Muscle layer of colon (tissue), 2 donors: ENCODE data around the gene CLEC20A.

Experiments
- H3K27ac ChIP-seq: one replicate; pipeline ENCODE4 v1.7.0; 2013; ENCODE audit warnings: low read depth, mild to moderate bottlenecking, low read length, moderate library complexity
- H3K27me3 ChIP-seq, 2 donors: one replicate each; pipeline ENCODE4 v1.7.0; 2013; ENCODE audit warnings: low read length in 2 of 2, mild to moderate bottlenecking in 2 of 2; ENCODE audit not compliant: insufficient read depth in 2 of 2, control insufficient read depth in 1 of 2
- H3K36me3 ChIP-seq: one replicate; pipeline ENCODE4 v1.7.0; 2013; ENCODE audit warnings: mild to moderate bottlenecking, low read length; ENCODE audit not compliant: insufficient read depth
- H3K4me1 ChIP-seq: one replicate; pipeline ENCODE4 v1.7.0; 2013; ENCODE audit warnings: mild to moderate bottlenecking, low read length; ENCODE audit not compliant: insufficient read depth
- H3K4me3 ChIP-seq, 2 donors: one replicate each; pipeline ENCODE4 v1.7.0; 2013; ENCODE audit warnings: low read length in 2 of 2, low read depth in 1 of 2, mild to moderate bottlenecking in 1 of 2, moderate library complexity in 1 of 2
- H3K9ac ChIP-seq: one replicate; pipeline ENCODE4 v1.7.0; 2013; ENCODE audit warnings: low read length
- H3K9me3 ChIP-seq: one replicate; pipeline ENCODE4 v1.7.0; 2013; ENCODE audit warnings: mild to moderate bottlenecking, low read length
- donor health status: abdominal sarcoma.
- donor health status: Adenocarcinoma of cecum.

CLEC20A gene

GRCh38 chr1:178495741-178496409 lies 889 bp downstream of the CLEC20A start:
- no peaks in the 10 kb centered on the region for H3K27me3 ChIP-seq
- H3K9ac ChIP-seq: no peak overlapping the region
- H3K36me3 ChIP-seq: no peaks in the 10 kb centered on the region
- H3K4me1 ChIP-seq: no peaks in the 10 kb centered on the region
- no peak overlapping the region for H3K4me3 ChIP-seq
- H3K27ac ChIP-seq: no peak overlapping the region
- no peaks in the 10 kb centered on the region for H3K9me3 ChIP-seq

GRCh38 chr1:178495158-178495557 lies 1.6 kb downstream of the CLEC20A start:
- Histone ChIP-seq H3K9ac (no peak overlapping the region), H3K9me3 (no peaks in the 10 kb centered on the region), H3K27ac (no peak overlapping the region), H3K4me1 (no peaks in the 10 kb centered on the region), H3K36me3 (no peaks in the 10 kb centered on the region), H3K4me3 (no peak overlapping the region), H3K27me3 (no peaks in the 10 kb centered on the region)

- H3K9me3 ChIP-seq: no peaks in the 10 kb centered on the region
- no peaks in the 10 kb centered on the region for H3K4me1 ChIP-seq
- no peak overlapping the region for H3K27ac ChIP-seq
- no peaks in the 10 kb centered on the region for H3K36me3 ChIP-seq
- no peaks in the 10 kb centered on the region for H3K27me3 ChIP-seq
- H3K9ac ChIP-seq: no peak overlapping the region
- no peak overlapping the region for H3K4me3 ChIP-seq
These were observed 2.2 kb downstream of the CLEC20A start for GRCh38 chr1:178494569-178494971.

GRCh38 chr1:178493301-178493741 lies 3.4 kb downstream of the CLEC20A start:
- Histone ChIP-seq H3K27me3 (peaks cover 0 to 2% of the 10 kb centered on the region in 2 donors), H3K27ac (no peak overlapping the region), H3K9me3 (no peaks in the 10 kb centered on the region), H3K36me3 (no peaks in the 10 kb centered on the region), H3K9ac (no peak overlapping the region), H3K4me1 (no peaks in the 10 kb centered on the region), H3K4me3 (no peak overlapping the region)

GRCh38 chr1:178492341-178492740 lies 4.4 kb downstream of the CLEC20A start:
- Histone ChIP-seq H3K4me3 (no peak overlapping the region), H3K9ac (no peak overlapping the region), H3K27ac (no peak overlapping the region), H3K27me3 (peaks cover 0 to 8% of the 10 kb centered on the region in 2 donors), H3K9me3 (no peaks in the 10 kb centered on the region), H3K36me3 (no peaks in the 10 kb centered on the region), H3K4me1 (no peaks in the 10 kb centered on the region)

GRCh38 chr1:178491721-178492120 lies 5.0 kb downstream of the CLEC20A start:
- no peaks in the 10 kb centered on the region for H3K9me3 ChIP-seq
- H3K4me3 ChIP-seq: no peak overlapping the region
- H3K27me3 ChIP-seq: peaks cover 0 to 8% of the 10 kb centered on the region in 2 donors
- H3K36me3 ChIP-seq: no peaks in the 10 kb centered on the region
- H3K4me1 ChIP-seq: peaks cover 5% of the 10 kb centered on the region
- H3K27ac ChIP-seq: no peak overlapping the region
- H3K9ac ChIP-seq: no peak overlapping the region

GRCh38 chr1:178490967-178491366 lies 5.8 kb downstream of the CLEC20A start:
- Histone ChIP-seq H3K27ac (no peak overlapping the region), H3K4me3 (no peak overlapping the region), H3K9ac (no peak overlapping the region), H3K36me3 (no peaks in the 10 kb centered on the region), H3K9me3 (no peaks in the 10 kb centered on the region), H3K4me1 (peaks cover 5% of the 10 kb centered on the region), H3K27me3 (peaks cover 0 to 8% of the 10 kb centered on the region in 2 donors)

- Histone ChIP-seq H3K9ac (no peak overlapping the region), H3K4me3 (no peak overlapping the region), H3K4me1 (peaks cover 5% of the 10 kb centered on the region), H3K36me3 (no peaks in the 10 kb centered on the region), H3K27me3 (peaks cover 0 to 8% of the 10 kb centered on the region in 2 donors), H3K27ac (no peak overlapping the region), H3K9me3 (no peaks in the 10 kb centered on the region)
These were observed 6.6 kb downstream of the CLEC20A start for GRCh38 chr1:178490136-178490535.

- no peak overlapping the region for H3K27ac ChIP-seq
These were observed 7.4 kb downstream of the CLEC20A start for GRCh38 chr1:178489399-178489798.

GRCh38 chr1:178488393-178488792 lies 8.4 kb downstream of the CLEC20A start:
- H3K4me3 ChIP-seq: no peak overlapping the region
- no peak overlapping the region for H3K27ac ChIP-seq
- no peaks in the 10 kb centered on the region for H3K36me3 ChIP-seq
- peaks cover 5% of the 10 kb centered on the region for H3K4me1 ChIP-seq
- H3K27me3 ChIP-seq: peaks cover 0 to 8% of the 10 kb centered on the region in 2 donors
- H3K9ac ChIP-seq: no peak overlapping the region
- H3K9me3 ChIP-seq: no peaks in the 10 kb centered on the region

More at GRCh38 chr1:178489399-178489798, 7.4 kb downstream of the CLEC20A start:
- no peak overlapping the region for H3K4me3 ChIP-seq
- H3K9me3 ChIP-seq: no peaks in the 10 kb centered on the region
- peaks cover 5% of the 10 kb centered on the region for H3K4me1 ChIP-seq
- H3K27me3 ChIP-seq: peaks cover 0 to 8% of the 10 kb centered on the region in 2 donors
- no peaks in the 10 kb centered on the region for H3K36me3 ChIP-seq
- no peak overlapping the region for H3K9ac ChIP-seq

GRCh38 chr1:178487070-178487615 lies 9.6 kb downstream of the CLEC20A start:
- H3K27ac ChIP-seq: no peak overlapping the region
- no peaks in the 10 kb centered on the region for H3K9me3 ChIP-seq
- no peak overlapping the region for H3K4me3 ChIP-seq
- H3K27me3 ChIP-seq: peaks cover 0 to 8% of the 10 kb centered on the region in 2 donors
- H3K4me1 ChIP-seq: peaks cover 5% of the 10 kb centered on the region
- no peak overlapping the region for H3K9ac ChIP-seq
- no peaks in the 10 kb centered on the region for H3K36me3 ChIP-seq
